Measurements from ENCODE around the gene LIMK2.

The LIMK2 gene

DNA sequence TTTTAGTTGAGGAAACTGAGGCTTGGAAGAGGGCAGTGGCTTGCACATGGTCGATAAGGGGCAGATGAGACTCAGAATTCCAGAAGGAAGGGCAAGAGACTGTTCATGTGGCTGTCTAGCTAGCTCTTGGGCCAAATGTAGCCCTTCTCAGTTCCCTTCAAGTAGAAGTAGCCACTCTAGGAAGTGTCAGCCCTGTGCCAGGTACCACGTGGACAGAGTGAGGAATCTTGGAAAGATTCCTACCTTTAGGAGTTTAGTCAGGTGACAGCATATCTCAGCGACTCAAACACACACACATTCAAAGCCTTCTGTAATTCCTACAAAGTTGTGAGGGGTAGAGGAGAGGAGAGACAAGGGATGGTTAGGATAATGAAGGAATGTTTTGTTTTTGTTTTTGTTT lies 61.9 kb downstream of the LIMK2 start:
- no peak for DNase-seq

GRCh38 chr22:31275018-31275417 lies 62.9 kb downstream of the LIMK2 start:
- DNase-seq = no peak

GRCh38 chr22:31275576-31275975 lies 63.5 kb downstream of the LIMK2 start:
- DNase-seq = no peak

DNA sequence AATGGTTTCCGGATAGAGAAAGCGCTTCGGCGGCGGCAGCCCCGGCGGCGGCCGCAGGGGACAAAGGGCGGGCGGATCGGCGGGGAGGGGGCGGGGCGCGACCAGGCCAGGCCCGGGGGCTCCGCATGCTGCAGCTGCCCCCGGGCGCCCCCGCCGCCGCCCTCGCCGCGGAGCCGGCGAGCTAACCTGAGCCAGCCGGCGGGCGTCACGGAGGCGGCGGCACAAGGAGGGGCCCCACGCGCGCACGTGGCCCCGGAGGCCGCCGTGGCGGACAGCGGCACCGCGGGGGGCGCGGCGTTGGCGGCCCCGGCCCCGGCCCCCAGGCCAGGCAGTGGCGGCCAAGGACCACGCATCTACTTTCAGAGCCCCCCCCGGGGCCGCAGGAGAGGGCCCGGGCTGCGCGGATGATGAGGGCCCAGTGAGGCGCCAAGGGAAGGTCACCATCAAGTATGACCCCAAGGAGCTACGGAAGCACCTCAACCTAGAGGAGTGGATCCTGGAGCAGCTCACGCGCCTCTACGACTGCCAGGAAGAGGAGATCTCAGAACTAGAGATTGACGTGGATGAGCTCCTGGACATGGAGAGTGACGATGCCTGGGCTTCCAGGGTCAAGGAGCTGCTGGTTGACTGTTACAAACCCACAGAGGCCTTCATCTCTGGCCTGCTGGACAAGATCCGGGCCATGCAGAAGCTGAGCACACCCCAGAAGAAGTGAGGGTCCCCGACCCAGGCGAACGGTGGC lies 64.5 kb downstream of the LIMK2 start:
- DNase-seq = no peak

DNA sequence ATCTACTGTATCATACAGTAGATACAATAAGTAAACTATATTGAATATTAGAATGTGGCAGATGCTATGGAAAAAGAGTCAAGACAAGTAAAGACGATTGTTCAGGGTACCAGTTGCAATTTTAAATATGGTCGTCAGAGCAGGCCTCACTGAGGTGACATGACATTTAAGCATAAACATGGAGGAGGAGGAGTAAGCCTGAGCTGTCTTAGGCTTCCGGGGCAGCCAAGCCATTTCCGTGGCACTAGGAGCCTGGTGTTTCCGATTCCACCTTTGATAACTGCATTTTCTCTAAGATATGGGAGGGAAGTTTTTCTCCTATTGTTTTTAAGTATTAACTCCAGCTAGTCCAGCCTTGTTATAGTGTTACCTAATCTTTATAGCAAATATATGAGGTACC lies 65.6 kb downstream of the LIMK2 start:
- DNase-seq = no peak

GRCh38 chr22:31278151-31278621 lies 66.1 kb downstream of the LIMK2 start:
- no peak for DNase-seq

DNA sequence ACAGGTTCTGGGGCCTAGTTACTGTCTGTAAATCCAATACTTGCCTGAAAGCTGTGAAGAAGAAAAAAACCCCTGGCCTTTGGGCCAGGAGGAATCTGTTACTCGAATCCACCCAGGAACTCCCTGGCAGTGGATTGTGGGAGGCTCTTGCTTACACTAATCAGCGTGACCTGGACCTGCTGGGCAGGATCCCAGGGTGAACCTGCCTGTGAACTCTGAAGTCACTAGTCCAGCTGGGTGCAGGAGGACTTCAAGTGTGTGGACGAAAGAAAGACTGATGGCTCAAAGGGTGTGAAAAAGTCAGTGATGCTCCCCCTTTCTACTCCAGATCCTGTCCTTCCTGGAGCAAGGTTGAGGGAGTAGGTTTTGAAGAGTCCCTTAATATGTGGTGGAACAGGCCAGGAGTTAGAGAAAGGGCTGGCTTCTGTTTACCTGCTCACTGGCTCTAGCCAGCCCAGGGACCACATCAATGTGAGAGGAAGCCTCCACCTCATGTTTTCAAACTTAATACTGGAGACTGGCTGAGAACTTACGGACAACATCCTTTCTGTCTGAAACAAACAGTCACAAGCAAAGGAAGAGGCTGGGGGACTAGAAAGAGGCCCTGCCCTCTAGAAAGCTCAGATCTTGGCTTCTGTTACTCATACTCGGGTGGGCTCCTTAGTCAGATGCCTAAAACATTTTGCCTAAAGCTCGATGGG lies 66.7 kb downstream of the LIMK2 start:
- DNase-seq = no peak

DNA sequence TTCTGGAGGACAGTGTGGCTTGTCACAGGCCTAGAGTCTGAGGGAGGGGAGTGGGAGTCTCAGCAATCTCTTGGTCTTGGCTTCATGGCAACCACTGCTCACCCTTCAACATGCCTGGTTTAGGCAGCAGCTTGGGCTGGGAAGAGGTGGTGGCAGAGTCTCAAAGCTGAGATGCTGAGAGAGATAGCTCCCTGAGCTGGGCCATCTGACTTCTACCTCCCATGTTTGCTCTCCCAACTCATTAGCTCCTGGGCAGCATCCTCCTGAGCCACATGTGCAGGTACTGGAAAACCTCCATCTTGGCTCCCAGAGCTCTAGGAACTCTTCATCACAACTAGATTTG lies 67.2 kb downstream of the LIMK2 start:
- DNase-seq = no peak

DNA sequence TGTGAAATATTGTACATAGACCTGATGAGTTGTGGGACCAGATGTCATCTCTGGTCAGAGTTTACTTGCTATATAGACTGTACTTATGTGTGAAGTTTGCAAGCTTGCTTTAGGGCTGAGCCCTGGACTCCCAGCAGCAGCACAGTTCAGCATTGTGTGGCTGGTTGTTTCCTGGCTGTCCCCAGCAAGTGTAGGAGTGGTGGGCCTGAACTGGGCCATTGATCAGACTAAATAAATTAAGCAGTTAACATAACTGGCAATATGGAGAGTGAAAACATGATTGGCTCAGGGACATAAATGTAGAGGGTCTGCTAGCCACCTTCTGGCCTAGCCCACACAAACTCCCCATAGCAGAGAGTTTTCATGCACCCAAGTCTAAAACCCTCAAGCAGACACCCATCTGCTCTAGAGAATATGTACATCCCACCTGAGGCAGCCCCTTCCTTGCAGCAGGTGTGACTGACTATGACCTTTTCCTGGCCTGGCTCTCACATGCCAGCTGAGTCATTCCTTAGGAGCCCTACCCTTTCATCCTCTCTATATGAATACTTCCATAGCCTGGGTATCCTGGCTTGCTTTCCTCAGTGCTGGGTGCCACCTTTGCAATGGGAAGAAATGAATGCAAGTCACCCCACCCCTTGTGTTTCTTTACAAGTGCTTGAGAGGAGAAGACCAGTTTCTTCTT lies 67.9 kb downstream of the LIMK2 start:
- DNase-seq = no peak

DNA sequence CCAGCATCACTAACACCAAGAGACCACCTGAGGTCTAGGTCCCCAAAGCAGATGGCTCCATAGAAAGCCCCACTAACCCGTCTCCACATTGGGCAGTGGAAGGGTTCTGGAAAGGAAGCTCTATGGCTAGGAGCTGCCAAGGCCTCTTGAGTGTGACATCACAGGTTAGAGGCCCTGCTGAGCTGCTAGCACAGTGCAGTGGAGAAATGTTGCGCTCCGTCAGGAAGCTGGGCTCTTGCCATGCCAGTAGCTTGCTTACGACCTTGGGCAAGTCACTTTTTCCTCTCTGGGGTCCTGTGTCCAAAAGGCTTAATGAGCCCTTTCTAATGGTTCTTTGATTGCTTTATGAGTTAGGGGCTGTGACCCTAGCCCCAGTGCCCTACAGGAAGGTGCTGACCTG lies 69.6 kb downstream of the LIMK2 start:
- DNase-seq = no peak

- DNase-seq = no peak
Measured at GRCh38 chr22:31282748-31283468, 70.8 kb downstream of the LIMK2 start.

DNA sequence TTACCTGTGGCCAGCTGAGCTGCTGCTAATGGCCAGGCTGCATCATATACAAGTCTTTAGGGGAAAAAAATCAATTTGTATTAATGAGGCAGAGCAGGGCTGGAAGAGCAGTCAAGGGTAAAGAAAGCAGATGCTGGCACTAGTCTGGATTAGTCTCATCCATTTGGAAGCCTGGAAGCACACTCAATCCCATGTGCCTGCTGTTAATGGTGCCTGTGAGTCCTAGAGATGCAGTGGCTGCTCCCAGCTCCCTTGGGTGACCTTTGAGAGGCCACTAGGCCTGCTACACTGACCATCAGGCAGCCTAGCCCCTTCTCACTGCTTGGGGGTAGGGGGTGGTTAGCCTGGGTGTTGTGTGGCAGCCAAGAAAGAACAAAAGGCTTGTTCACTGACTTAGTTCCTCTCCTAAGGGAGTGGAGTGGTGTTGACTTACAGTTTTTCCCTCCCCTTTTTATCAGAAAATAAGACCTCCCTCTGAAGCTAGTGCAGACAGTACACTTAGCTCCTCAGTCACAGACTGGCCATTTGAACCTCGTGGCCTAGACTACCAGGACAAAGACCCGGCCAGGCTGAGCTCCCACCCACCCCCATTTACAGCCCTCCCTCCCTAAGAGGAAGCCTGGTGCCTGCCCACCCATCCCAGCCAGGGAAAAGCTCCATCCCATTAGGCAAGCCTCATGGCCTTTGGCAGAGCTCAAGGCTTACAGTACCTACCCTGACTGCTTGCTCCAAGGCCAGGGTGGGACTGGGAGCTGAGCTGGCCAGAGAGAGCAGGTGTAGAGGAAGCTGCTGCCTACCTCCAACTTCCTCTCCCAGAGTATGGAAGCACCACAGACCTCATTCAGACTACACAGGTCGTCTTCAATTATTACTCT lies 72.4 kb downstream of the LIMK2 start:
- DNase-seq = no peak

DNA sequence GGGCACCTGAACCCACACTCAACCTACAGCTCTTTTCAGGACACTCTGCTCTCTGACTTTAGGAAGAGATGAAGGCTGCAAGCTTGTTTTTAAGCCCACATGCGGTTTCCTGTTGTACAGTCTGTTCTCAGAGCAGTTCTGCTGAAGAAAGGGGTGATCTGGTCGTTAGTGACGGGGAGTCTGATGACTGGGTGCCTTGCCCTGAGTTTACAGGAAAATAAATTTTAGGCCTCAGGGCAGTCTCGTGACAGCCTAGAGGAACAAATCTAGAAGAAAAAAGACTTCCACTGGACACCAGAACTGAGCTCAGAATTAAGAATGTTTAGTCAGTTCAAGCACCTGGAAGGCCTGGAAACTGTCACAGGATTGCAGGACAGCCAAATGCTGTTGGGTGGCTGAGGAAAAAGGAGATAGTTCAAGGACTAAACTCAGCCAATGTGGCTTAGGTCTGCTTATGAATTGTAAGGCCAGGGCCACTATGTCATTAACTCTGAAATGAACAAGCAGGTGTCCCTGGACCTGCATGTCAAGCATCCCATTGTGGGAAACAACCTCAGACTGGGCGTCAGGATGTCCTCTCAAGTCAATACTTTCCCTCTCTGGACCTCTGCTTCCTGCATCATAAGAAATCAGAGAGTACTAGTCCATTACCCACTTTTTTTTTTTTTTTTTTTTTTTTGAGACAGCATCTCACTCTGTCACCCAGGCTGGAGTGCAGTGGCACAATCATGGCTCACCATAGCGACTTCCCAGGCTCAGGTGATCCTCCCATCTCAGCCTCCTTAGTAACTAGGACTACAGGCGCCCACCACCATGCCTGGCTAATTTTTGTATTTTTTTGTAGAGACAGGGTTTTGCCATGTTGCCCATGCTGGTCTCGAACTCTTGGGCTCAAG lies 74.5 kb downstream of the LIMK2 start:
- no peak for DNase-seq

DNA sequence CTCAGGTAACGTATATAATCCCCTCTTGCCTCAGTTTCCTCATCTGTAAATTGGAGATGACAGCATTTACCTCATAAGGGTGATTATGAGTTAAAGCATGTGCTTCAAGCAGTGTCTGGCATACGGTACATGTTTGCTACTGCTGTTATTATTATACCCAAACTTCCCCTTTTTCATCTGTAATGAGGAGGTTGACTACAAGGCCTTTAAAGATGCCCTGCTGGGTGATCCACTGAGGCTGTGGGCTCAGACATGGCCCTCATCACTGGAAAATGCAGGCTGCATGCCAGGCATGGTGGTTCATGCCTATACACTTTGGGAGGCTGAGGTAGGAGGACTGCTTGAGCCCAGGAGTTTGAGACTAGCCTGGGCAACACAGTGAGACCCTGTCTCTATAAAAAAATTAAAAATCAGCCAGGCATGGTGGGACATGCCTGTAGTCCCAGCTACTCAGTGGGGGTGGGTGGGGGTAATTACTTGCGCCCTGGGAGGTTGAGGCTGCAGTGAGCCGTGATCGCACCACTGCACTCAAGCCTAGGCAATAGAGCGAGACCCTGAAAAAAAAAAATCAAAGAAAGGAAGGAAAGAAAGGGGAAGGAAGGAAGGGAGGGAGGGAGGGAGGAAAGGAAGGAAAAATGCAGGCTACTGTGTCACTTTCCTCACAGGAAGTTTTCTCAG lies 75.9 kb downstream of the LIMK2 start:
- DNase-seq = no peak

DNA sequence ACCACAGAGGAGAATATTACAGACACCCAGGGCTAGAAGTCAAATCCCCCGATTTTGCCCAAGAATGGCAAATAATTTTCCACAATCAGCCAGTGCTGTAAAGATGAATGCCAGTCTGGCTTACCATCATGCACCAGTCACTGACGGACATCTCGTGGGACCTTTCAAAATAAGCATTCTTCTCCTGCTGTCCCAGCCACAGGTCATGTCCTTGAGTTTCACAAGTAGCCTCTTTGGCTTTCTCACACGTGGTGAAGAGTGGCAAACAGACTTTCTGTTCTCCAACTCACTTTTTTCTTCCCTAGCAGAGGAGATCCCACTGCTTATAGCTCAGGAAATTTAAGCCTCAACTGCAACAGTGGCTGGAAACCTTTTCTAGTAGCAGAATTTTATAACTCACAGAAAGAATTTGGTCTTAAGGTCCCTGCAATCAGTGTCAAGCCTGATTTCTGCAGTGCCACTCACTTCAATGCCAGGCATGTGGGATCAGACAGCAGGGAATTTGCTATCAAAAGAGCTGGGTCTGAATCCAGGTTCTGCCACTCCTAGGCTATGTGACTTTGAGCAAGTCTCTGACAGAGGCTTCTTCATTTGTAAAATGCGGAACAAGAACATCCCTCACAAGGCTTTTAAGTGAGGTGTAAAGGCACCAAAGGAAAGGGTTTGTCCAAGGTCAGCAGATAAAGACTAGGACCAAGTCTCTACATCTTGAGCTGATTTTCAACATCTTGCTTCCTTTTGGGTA lies 76.6 kb downstream of the LIMK2 start:
- DNase-seq = no peak

DNA sequence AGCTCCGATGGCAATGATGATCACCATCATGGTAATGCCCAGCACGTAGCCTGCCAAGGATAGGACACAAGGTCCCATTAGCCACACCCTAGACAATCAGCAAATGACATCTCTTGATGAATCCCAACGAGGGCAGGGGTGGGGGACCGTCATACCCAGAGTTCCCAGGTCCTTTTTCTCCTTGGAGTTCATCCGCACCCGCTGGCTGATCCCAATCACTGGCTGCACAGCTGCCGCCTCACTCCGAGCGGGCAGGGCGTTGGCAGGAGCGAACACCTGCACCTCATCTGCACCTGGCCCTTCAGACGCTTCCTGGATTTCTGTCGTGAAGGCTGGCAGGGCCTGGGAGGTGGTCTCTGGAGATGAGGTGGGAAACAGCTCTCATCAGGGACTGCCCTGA lies 77.2 kb downstream of the LIMK2 start:
- no peak for DNase-seq

- DNase-seq = peak; percentile 87
Measured at GRCh38 chr22:31290494-31291471, 78.7 kb downstream of the LIMK2 start.

- DNase-seq = no peak
Measured at GRCh38 chr22:31291481-31292235, 79.6 kb downstream of the LIMK2 start.
